MG63 (cell line): ENCODE data around the gene FSIP1. TPM values are rescaled to one million over a fixed set of nuclear protein-coding genes. Genes with fewer than 3 reads are reported as not detected.

Experiments used
- DNase-seq: peaks from one replicate; pipeline ENCODE4 v3.0.0-alpha.2; 2020
- H3K27me3 ChIP-seq: fragments of 250-450 bp; sonication (Bioruptor Pico); 2 replicates; pipeline ENCODE4 v1.5.1; 2020; ENCODE audit warnings: mild to moderate bottlenecking, moderate library complexity
- H3K36me3 ChIP-seq: fragments of 250-450 bp; sonication (Bioruptor Pico); 2 replicates; pipeline ENCODE4 v1.5.1; 2020; ENCODE audit warnings: mild to moderate bottlenecking, moderate library complexity
- H3K4me3 ChIP-seq: fragments of 250-450 bp; sonication (Bioruptor Pico); 2 replicates; pipeline ENCODE4 v1.5.1; 2020; ENCODE audit warnings: mild to moderate bottlenecking, moderate library complexity
- H3K9me3 ChIP-seq: fragments of 250-450 bp; sonication (Bioruptor Pico); 2 replicates; pipeline ENCODE4 v1.5.1; 2020; ENCODE audit warnings: mild to moderate bottlenecking, moderate library complexity
- total RNA-seq: library from RNA; depleted of rRNA; stranded (reverse); fragments of >200 nt; shearing (Covaris generic); gene quantifications from 2 replicates; pipeline ENCODE4 v1.2.3, GENCODE V29; 2014; ENCODE audit warnings: low replicate concordance

Gene FSIP1
- total RNA-seq, 1 experiment from 2014 or later = 3.3 TPM

DNA sequence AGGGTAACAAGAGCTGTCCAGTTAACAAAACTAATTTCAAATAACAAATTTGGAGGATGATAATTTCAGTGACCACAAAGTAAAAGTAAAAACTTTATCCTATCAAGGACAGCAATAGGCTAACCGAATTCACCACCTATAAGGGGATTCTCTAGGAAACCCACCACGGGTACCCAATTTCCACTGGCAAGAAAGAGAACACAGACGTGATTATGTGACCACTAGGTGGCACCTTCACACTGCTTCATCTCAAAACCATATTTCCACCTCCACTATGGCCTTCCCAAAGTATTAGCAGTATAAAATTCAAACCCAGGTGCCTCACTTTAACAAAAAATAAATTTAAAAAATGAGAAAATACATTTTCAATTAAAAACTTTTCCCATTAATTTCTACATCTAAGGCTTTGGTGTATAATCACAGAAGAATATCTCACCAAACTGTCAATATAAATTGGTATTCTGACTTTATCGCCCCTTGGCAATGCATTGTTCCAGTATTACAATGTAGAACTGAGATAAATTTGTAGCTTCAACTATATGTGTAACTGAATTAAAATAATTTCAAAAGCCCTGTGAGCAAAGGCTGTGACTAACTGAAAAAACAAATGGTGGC lies 96.5 kb downstream of the FSIP1 start:
- Histone ChIP-seq H3K36me3 (no peaks in the 10 kb centered on the region), H3K9me3 (no peaks in the 10 kb centered on the region), H3K4me3 (no peak overlapping the region), H3K27me3 (no peaks in the 10 kb centered on the region)
- no peak for DNase-seq

DNA sequence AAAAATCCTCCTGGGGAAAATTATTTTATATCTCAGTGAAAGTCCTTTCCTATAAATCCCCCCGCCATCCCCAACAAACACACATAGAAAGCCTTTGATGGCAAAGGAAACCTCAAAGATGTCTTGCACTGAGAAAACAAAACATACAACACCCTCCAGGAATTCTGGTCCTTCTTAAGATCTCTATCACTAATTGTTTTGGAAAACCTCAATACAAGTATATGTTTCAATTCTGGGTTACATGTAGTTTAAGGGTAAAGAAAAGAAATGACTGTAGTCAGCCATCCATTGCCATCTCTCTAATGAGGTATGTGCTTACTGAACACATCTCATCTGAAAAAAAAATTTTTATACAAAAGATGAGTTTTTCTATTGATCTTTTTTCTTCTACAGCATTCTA lies 97.3 kb downstream of the FSIP1 start:
- no peaks in the 10 kb centered on the region for H3K9me3 ChIP-seq
- no peaks in the 10 kb centered on the region for H3K27me3 ChIP-seq
- no peaks in the 10 kb centered on the region for H3K36me3 ChIP-seq
- no peak for DNase-seq
- no peak overlapping the region for H3K4me3 ChIP-seq

DNA sequence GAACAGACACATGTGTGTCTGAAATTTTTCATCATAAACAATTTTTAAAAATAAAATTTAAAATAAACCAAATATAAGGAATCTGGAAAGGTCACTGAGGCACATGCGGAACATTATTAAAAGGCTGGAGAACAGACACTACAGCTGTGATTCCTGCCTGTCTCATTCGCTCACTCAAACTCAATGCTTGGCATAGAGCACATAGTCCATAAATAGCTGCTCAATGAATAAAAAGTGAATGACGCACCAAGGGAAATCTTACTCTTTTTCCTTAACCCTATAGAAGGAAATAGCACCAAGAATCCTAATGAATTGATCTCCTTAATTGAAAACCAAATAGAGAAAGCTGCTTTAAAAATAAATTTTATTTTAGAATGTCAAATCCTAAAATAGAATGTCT lies 98.4 kb downstream of the FSIP1 start:
- Histone ChIP-seq H3K27me3 (no peaks in the 10 kb centered on the region), H3K36me3 (no peaks in the 10 kb centered on the region), H3K4me3 (no peak overlapping the region), H3K9me3 (no peaks in the 10 kb centered on the region)
- no peak for DNase-seq

DNA sequence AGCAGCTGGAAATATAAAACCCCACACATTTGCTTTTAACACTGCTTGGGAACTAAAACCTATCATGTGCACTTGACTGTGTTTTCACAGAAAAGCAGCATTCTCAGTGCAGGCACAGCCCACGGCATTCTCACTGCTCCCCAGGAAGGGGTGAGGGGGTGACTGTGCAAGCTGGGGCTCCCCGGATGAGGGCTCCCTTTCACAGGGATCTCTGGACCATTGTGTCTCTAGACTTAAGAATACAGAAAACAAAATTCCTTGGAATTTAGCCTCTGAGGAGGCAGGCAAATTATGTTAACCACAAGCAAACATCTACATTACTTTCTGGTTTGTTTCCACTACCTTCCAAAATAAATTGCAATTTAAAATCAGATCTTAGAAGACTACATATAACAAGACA lies 100.3 kb downstream of the FSIP1 start:
- no peaks in the 10 kb centered on the region for H3K36me3 ChIP-seq
- DNase-seq = no peak

DNA sequence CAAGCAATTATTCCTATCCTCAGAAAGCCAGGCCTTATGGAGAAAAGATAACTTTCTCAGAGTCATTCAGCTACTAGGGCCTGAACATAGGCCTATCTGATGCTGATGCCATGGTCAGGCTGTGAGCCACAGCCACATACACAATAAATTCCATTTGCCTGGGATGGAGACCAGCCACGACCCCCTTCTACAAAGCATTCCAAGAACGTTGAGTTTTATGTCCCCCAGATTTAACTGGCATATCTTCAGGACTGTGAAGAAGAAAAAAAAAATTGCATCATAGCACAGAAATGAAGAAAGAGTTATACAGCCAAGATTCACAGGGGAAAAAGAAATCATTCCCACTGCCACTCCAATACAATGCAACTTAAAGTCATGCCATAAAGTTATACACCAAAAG lies 101.8 kb downstream of the FSIP1 start:
- DNase-seq = peak; percentile 19
- H3K36me3 ChIP-seq = no peaks in the 10 kb centered on the region
- no peak overlapping the region for H3K4me3 ChIP-seq
- no peaks in the 10 kb centered on the region for H3K9me3 ChIP-seq
- no peaks in the 10 kb centered on the region for H3K27me3 ChIP-seq

More for the DNA sequence above, 100.3 kb downstream of the FSIP1 start:
- no peak overlapping the region for H3K4me3 ChIP-seq
- no peaks in the 10 kb centered on the region for H3K27me3 ChIP-seq
- H3K9me3 ChIP-seq = no peaks in the 10 kb centered on the region

DNA sequence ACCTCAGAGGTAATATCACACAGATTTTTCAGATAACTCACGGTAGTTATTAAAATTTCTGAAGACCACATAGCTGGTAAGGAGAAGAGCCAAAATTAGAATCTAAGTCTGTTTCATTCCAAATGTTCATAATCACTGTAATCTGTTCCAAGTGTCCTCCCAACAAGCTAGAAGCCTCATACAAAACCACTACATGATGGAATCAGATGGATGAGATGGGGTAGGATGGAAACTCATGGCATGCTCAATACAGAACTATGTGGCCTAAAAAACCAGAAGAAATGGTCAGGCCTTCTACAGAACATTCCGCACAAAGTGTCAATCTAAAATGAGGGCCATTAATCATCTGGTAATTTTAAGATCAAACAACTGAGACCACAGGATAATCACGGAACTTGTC lies 110.0 kb downstream of the FSIP1 start:
- H3K9me3 ChIP-seq = no peaks in the 10 kb centered on the region
- DNase-seq = no peak
- H3K36me3 ChIP-seq = no peaks in the 10 kb centered on the region
- no peak overlapping the region for H3K4me3 ChIP-seq
- no peaks in the 10 kb centered on the region for H3K27me3 ChIP-seq

DNA sequence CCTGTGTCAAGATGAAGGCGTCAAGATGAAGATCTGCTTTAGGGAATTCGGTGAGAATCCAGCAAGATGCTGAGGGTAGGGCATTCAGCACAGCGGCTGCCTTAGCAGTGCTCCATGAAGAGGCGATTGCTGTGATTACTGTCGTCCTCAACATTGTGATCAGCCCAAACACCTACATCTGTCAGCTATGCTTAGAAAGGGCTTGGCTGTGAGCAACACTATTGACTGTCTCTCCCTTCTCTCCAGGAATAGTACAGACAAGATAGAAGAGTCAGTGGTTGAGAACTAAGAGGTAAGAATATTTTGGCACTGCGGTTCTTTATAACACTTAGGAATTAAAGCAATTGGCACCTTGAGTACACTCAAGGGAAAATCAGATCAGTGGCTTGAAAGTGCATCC lies 110.5 kb downstream of the FSIP1 start:
- H3K27me3 ChIP-seq = no peaks in the 10 kb centered on the region
- DNase-seq = no peak
- no peak overlapping the region for H3K4me3 ChIP-seq
- no peaks in the 10 kb centered on the region for H3K36me3 ChIP-seq
- H3K9me3 ChIP-seq = no peaks in the 10 kb centered on the region

DNA sequence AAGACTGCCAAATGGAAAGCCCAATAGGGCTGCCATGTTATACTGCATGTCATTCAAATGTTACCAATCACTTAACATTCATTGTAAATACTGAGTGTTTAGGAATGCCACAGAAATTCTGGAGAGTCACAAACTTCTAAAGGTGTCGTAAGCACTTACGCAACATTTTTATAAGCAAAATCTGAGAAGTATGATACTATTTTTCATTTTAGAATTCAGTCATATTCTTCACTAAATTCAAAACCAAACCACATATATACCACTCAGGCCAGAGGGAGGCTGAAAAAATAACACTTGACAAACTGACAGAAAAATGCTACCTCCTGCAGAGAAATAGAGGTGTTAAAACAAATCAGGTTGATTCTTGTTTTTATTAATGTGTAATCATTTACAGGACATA lies 112.0 kb downstream of the FSIP1 start:
- Histone ChIP-seq H3K27me3 (no peaks in the 10 kb centered on the region), H3K4me3 (no peak overlapping the region), H3K9me3 (no peaks in the 10 kb centered on the region), H3K36me3 (no peaks in the 10 kb centered on the region)
- no peak for DNase-seq

DNA sequence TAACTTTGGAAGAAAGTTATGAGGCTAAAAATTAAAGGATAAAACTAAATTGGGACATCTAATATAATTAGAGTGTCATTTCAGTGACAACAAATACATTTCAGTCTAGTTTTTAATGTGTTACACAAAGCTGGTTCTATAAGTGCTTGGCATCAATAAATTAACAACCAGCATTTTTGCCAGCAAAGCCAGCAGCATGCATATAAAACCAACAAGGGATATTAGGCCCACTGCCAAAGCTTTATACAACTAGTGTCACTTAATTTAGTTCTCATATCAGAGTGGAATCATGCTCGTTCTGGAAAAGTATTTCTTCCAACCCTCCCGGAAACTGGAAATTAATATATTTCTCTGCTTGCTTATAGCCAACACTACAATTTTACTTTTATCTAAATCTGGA lies 113.0 kb downstream of the FSIP1 start:
- Histone ChIP-seq H3K36me3 (no peaks in the 10 kb centered on the region), H3K9me3 (no peaks in the 10 kb centered on the region), H3K27me3 (no peaks in the 10 kb centered on the region), H3K4me3 (no peak overlapping the region)
- no peak for DNase-seq

DNA sequence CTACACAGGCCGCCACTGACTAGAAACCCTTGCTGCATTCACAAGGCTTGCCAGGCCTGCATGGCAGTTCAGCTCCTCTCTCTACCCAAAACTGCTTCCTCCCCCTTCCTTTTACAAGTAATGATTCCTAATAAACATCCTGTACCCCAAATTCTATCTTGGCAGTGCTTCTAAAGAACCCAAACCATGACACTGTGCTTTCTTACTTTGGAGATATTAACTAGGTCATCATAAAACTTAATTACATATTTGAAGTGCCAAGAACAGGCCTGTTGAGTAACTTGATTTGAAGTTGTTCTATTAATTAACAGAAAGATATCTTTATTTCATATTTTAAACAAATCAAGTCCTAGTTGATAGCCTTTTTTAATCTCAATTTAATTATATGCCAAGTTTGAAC lies 113.4 kb downstream of the FSIP1 start:
- H3K9me3 ChIP-seq = no peaks in the 10 kb centered on the region
- H3K27me3 ChIP-seq = no peaks in the 10 kb centered on the region
- no peak for DNase-seq
- H3K4me3 ChIP-seq = no peak overlapping the region
- no peaks in the 10 kb centered on the region for H3K36me3 ChIP-seq

DNA sequence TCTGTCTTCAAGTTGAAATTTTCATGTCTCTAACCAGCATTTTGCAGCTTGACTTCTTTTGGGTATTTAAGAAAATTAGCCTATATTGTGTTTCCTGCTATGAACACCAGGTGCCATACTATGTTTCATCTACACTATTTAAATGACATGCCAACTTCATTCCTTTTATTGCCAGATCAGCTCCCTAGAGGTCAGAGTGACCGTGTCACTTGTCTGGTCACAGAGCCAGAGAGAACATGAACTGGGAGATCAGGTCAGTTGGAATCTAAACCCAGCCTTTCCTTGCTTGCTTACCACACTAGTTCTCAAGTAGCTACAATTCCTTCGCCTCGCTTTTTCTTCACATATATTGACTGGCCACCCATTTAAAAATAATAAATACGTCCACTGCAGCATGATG lies 114.2 kb downstream of the FSIP1 start:
- H3K27me3 ChIP-seq = no peaks in the 10 kb centered on the region
- H3K4me3 ChIP-seq = no peak overlapping the region
- DNase-seq = no peak
- no peaks in the 10 kb centered on the region for H3K9me3 ChIP-seq
- H3K36me3 ChIP-seq = no peaks in the 10 kb centered on the region

DNA sequence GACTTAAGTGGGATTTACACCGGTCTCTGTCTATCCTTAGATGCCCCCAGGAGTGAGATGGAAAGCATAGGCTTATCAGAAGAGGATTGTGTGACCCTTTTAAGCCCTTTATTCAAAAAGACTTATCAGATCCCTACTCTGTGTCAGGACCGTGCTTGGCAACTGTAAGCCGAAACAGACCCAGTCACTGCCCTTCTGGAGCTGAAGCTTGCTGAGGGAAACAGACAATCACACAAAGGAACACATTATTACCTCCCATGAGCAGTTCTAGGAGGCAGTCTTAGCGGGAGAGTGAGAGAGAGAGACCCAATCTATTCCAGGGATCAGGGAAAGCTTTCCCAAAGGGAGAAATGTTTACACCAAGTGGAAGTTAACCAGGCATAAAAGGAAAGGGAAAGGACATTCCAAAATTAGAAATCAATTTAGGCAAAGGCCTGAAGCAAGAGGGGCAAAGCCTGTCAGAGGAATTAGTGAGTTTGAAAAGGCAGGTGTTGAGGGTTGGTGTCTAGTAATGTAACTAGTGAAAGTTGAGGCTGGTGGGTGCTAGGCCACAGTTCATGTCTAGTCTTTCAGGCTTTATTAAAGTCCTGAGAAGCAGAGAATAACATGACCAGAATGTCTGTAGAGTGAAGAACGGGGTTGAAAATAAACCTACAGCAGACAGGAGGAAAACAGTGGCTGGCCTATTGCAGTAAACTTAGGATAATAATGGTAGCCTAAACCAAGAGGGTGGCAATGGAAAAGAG lies 115.1 kb downstream of the FSIP1 start:
- Histone ChIP-seq H3K27me3 (no peaks in the 10 kb centered on the region), H3K9me3 (no peaks in the 10 kb centered on the region), H3K36me3 (no peaks in the 10 kb centered on the region), H3K4me3 (no peak overlapping the region)
- no peak for DNase-seq

DNA sequence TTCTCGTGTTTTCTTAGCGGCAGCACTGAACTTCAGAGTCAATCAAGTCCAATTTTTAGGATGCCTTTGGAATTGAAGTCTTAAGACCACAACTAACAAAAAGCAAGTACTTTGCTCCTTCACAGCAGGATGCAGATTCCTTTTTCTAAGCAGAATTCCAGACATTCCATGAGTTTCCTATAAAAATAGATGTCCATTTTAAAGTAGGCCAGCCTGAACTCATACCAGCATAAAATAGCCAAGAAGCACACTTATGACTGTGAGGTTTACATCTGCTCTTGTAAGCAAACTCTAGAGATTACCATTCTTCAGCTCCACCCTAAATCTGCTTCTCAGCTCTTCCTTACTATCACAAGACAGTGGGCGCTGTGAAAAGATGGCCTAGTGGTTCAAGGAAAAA lies 116.0 kb downstream of the FSIP1 start:
- Histone ChIP-seq H3K4me3 (no peak overlapping the region), H3K27me3 (no peaks in the 10 kb centered on the region), H3K9me3 (no peaks in the 10 kb centered on the region), H3K36me3 (no peaks in the 10 kb centered on the region)
- no peak for DNase-seq

DNA sequence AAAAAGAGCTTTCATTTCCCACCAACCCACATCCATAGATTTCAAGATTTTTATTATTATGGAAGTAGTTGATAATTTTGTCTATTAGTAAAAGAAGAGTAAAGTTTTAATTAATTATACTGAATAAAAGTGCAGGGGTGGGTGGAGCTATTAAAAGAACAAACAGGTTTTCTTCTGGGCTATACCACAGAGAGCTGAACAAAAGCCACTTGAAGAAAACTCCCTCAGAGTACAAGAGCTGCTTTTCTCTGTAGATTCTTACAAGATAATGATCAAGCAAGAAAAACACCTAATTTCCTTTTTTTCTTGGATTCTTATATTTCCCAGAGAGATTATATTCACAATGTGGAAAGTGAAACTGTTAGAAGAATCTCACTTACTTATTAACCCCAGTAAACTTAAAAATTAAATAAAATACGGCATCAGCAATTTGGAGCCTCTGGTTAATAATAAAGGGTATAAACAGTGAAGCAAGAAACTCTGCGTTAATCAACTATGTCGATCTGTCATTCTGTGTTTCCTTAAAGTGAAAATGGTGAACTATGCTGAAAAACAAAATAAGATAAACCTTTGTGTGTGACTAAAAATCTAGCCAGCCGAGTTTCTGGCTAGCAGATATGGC lies 116.9 kb downstream of the FSIP1 start:
- DNase-seq = no peak
- H3K36me3 ChIP-seq = no peaks in the 10 kb centered on the region
- H3K9me3 ChIP-seq = no peaks in the 10 kb centered on the region
- no peak overlapping the region for H3K4me3 ChIP-seq
- no peaks in the 10 kb centered on the region for H3K27me3 ChIP-seq

DNA sequence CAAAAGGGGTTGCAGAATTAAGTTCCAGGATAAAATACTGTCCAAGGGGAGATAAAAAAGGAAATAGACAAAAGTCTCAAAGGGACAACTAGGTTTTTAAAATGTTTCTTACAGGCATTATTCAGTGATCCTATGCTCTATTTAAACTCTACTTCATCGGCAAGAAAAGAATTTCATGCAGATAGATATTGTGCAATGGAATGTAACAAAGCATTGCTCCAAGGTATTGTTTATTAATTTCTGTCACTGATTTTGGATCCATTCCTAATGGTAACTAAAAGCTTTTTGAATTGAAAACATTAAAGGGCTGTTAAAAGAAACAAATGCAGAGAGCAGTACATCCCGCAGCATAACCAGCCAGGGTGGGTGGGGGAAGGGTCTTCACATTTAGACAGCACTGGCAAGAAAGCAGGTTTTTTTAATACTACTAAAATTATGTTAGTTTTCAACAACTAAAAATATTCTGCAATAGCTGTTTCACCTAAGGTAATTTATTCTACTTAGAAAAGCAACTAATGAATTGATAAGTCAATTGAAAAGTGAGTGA lies 118.9 kb downstream of the FSIP1 start:
- H3K36me3 ChIP-seq = no peaks in the 10 kb centered on the region
- no peak for DNase-seq
- H3K4me3 ChIP-seq = no peak overlapping the region
- H3K9me3 ChIP-seq = peaks cover 2% of the 10 kb centered on the region; the same call in 1 of the 2 replicates
- no peaks in the 10 kb centered on the region for H3K27me3 ChIP-seq

DNA sequence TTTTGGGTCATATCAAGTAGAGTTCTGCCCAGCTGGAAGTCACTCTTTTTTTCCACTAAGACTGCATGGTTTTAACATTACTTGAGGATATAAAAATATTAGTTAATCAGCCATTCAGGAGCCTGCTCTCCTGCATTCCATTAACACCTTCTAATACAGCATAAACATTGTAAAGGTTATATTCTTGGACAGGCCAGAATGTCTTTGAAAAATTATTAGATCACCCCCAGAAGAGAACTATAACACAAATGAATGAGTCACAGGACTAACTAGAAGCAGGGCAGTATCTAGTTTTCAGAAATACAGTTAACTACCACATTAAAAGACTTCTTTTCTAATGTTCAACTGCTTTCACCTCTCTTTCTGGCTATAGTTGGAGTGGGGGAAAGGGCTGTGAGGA lies 120.9 kb downstream of the FSIP1 start:
- Histone ChIP-seq H3K9me3 (peaks cover 2% of the 10 kb centered on the region; the same call in 1 of the 2 replicates), H3K36me3 (no peaks in the 10 kb centered on the region), H3K27me3 (no peaks in the 10 kb centered on the region), H3K4me3 (no peak overlapping the region)
- DNase-seq = no peak

DNA sequence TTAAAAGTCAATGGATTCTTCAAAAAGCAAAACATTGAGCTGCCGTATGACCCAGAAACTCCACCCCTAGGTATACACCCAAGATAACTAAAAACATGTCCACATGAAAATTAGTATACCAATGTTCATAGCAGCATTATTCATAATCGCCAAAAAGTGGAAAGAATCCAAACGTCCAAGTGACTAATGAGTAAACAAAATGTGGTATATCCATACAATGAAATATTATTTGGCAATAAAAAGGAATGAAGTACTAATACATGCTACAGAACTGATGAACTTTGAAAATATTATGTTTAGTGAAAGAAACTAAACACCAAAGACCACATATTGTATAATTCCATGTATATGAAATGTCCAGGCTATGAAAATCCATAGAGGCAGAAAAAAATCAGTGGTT lies 123.9 kb downstream of the FSIP1 start:
- no peak for DNase-seq
- Histone ChIP-seq H3K4me3 (no peak overlapping the region), H3K9me3 (peaks cover 2% of the 10 kb centered on the region; the same call in 1 of the 2 replicates), H3K36me3 (no peaks in the 10 kb centered on the region), H3K27me3 (no peaks in the 10 kb centered on the region)

DNA sequence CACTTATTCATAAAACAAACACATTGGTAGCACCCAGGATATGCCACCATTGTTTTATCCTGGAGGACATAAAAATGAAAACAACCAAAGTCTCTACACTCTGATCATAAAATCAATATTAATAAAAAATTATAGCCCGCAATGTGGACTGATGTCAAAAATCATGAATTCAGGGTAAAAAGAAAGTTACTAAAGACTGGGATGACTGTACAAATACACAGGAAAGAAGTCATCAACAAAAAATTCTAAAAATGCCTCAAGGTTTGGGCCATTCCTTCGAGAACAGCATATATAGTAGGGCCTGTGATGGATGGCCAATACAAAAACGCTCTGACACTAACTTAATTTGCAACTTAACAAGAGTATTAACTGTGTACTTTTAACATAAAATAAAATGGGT lies 125.0 kb downstream of the FSIP1 start:
- Histone ChIP-seq H3K27me3 (no peaks in the 10 kb centered on the region), H3K36me3 (no peaks in the 10 kb centered on the region), H3K4me3 (no peak overlapping the region), H3K9me3 (peaks cover 2% of the 10 kb centered on the region; the same call in 1 of the 2 replicates)
- no peak for DNase-seq
